GM21367 (cell line): Measurements from ENCODE around the gene APBA3.

Experiments used
- ATAC-seq: cut with Tn5 transposase; IDR thresholded peaks from one replicate; pipeline ENCODE4 v1.9.1; 2021; ENCODE audit not compliant: unreplicated experiment

APBA3 gene

GRCh38 chr19:3721887-3722442 lies 39.5 kb downstream of the APBA3 start:
- no peak for ATAC-seq

DNA sequence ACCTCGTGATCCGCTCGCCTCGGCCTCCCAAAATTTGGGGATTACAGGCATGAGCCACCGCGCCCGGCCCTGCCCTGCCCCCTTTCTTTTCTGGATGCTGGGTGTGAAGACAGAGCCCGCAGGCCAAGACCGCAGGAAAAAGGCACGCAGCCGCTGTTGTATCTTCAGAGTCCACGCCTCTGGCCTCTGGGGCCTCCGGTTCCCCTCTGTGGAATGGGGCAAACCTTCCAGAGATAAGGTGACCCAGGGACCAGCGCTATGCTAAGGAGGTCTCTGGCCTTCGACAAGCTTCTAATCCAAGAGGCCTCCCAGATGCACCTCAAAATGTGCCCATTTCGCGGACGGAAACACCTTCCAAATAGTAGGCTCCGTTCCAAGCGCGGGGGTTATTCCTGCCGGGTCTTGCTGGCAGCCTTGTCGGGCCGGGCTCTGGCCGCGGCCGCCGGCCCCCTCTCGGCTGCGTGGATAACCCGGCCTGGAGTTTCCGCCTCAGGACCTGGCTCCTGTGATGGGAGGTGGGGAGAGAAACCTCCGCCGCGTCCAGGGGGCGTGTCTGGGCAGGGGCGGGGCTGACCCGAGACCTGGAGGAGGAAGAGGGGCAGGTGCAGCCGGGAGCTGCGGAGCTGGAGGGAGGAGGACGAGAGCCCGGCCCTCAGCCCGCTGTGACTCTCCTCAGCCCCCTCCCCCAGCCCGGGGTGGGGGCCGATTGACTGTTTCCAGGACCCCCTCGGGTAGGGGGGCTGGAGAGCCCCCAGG lies 40.2 kb downstream of the APBA3 start:
- no peak for ATAC-seq

- ATAC-seq = no peak
Observed at GRCh38 chr19:3720349-3720917, 41.1 kb downstream of the APBA3 start.

GRCh38 chr19:3719868-3720267 lies 41.6 kb downstream of the APBA3 start:
- ATAC-seq = no peak

DNA sequence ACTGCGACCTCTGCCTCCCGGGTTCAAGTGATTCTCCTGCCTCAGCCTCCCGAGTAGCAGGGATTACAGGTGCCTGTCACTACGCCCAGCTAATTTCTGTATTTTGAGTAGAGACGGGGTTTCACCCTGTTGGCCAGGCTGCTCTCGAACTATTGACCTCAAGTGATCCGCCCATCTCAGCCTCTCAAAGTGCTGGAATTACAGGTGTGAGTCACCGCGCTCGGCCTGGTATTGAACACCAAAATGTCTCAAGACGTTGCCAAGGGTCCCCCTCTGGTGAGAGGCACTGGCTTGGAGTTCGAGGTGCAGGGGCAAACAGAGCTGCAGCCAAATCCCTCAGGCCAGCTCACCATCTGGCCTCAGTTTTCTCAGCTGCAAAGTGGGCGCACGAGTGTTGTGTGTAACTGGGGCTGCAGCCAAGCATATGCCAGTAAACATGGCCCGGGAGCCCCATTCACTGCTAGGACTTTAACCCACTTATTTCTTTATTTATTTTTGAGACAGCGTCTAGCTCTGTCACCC lies 45.3 kb downstream of the APBA3 start:
- no peak for ATAC-seq

DNA sequence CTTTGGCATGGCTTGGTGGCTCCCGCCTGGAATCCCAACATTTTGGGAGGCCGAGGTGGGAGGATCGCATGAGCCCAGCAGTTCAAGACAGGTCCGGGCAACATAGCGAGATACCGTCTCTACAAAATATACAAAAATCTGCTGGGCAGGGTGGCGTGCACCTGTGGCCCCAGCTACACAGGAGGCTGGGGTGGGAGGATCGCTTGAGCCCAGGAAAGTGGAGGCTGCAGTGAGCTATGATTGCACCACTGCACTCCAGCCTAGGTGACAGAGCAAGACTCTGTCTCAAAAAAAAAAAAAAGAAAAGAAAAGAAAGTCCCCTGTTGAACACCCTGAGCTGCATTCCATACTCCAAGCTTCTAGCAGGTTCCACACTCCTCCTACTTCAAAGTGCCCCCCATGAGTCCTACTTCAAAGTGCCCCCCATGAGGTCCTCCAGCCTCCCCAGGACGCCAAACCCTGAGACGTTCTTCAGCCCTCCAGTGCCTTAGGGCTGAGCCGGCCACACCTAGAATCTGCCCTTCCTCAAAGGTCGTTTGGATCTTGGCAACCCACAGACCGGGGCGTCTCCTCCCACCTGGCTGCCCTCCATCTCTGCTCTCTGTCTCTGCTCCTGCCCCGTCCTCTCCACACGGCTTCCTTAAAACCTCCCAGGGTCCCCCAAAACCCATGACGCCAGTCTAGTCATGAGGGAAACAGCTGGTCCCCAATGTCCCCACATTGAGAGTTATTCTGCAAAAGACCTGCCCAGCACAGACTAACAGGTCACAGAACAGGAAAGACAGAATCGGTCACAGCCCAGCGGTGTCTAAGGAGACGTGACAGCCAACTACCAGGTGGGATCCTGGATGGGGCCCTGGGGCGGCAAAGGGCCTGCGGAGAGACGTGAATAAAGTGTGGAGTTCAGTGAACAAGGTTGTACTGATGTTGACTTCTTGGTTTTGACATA lies 48.6 kb downstream of the APBA3 start:
- no peak for ATAC-seq

DNA sequence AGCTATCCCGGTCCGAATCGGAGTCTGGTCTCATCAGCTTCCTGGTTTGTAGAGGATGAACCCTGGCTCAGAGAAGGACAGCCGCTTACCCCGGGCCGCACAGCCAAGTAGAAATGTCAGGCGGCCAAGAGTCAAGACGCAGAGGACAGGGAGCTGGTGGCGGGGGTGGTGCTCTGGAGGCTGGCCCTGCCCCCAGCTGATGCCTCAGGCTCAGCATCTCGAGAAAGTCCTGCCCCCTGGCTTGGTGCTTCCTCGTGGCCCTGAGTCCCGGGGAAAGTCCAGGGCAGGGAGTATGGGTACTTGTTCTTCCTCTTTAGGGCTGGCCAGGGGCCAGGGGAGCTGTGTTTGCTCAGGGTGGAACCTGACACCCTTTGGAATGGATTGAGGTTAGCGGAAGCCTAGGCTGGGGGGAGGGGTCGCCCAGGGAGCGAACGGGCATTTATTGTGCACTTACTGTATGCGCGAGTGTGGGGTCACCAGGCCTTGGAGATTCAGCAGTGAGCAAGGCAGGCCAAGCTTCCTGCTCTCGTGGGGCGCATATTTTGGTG lies 51.2 kb downstream of the APBA3 start:
- no peak for ATAC-seq

GRCh38 chr19:3708207-3708931 lies 53.1 kb downstream of the APBA3 start, which contains the start of gene TJP3:
Gene TJP3 (plus strand): TSS chr19:3708384. CDS start chr19:3728433, 20,049 bp downstream.
- ATAC-seq = no peak

GRCh38 chr19:3707868-3708206 lies 53.7 kb downstream of the APBA3 start:
- no peak for ATAC-seq

DNA sequence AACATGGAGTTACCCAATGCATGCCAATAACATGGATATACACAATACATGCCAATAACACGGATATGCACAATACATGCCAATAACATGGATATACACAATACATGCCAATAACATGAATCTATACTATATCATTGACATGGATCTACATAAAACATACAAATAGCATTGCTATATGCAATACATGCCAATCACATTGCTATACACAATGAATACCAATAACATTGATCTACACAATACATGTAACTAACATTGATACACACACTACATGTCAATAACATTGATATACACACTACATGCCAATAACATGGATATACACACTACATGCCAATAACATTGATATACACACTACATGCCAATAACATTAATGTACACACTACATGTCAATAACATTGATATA lies 60.3 kb downstream of the APBA3 start:
- no peak for ATAC-seq
